CD4-positive, alpha-beta T cell (primary cell): ENCODE results near the gene CSRP2. TPM values are rescaled to one million over a fixed set of nuclear protein-coding genes. Genes with fewer than 3 reads are reported as not detected.

Experiments used
- ATAC-seq: fragments of 200-7000 bp; cut with Tn5 transposase; one replicate; pipeline ENCODE4 v1.10.0; 2022; ENCODE audit warnings: mild to moderate bottlenecking; ENCODE audit not compliant: poor library complexity
- CTCF ChIA-PET: fragments of 350-600 bp; sonication (Branson Sonifier 250); formaldehyde crosslinking; loops from one replicate; lab custom pipeline; 2021; ENCODE audit warnings: antibody characterized with exemption, inconsistent platforms; lab: Charles Lee
- POLR2A ChIA-PET: fragments of 350-600 bp; sonication (Branson Sonifier 250); formaldehyde crosslinking; loops from one replicate; lab custom pipeline; 2021; ENCODE audit warnings: antibody characterized with exemption, inconsistent platforms; lab: Charles Lee
- DNase-seq, 14 experiments: peaks; one replicate each; pipeline ENCODE4 v3.0.0-alpha.2; 2013 to 2020; ENCODE audit warnings: mixed read lengths in 2 of 14
- H3K27ac ChIP-seq, 2 donors: one replicate each; pipeline versions ENCODE4 v1.5.1 to v1.7.0; 2013; ENCODE audit warnings: low read length in 2 of 2, low read depth in 1 of 2, mild to moderate bottlenecking in 1 of 2
- H3K27me3 ChIP-seq, 2 experiments: 1 replicate in 1 of 2; 2 replicates in 1 of 2; pipeline versions ENCODE4 v1.6.1 to v1.7.0; 2013; ENCODE audit warnings: low read length in 2 of 2, control low read depth in 1 of 2, mild to moderate bottlenecking in 1 of 2, moderate library complexity in 1 of 2; ENCODE audit not compliant: insufficient read depth in 2 of 2, control insufficient read depth in 1 of 2
- H3K36me3 ChIP-seq: one replicate; pipeline ENCODE4 v1.6.1; 2013; ENCODE audit warnings: low read length, control low read depth; ENCODE audit not compliant: insufficient read depth
- H3K4me1 ChIP-seq: one replicate; pipeline ENCODE4 v1.6.1; 2013; ENCODE audit warnings: low read length, control low read depth; ENCODE audit not compliant: insufficient read depth
- H3K4me3 ChIP-seq: one replicate; pipeline ENCODE4 v1.5.1; 2013; ENCODE audit warnings: mild to moderate bottlenecking, low read length, moderate library complexity
- H3K9me3 ChIP-seq, 2 experiments: 1 replicate in 1 of 2; 2 replicates in 1 of 2; pipeline versions ENCODE4 v1.6.1 to v1.7.0; 2013; ENCODE audit warnings: low read length in 2 of 2, mild to moderate bottlenecking in 2 of 2, control low read depth in 1 of 2, moderate library complexity in 1 of 2; ENCODE audit not compliant: control insufficient read depth in 1 of 2, insufficient read depth in 1 of 2
- H3K27ac Mint-ChIP-seq: one replicate; pipeline ENCODE4 v1.8.0; 2020; ENCODE audit warnings: mixed read lengths
- H3K27me3 Mint-ChIP-seq: one replicate; pipeline ENCODE4 v1.8.0; 2021; ENCODE audit warnings: mixed read lengths
- H3K36me3 Mint-ChIP-seq: one replicate; pipeline ENCODE4 v1.8.0; 2021; ENCODE audit warnings: low read depth, mixed read lengths
- H3K4me1 Mint-ChIP-seq: one replicate; pipeline ENCODE4 v1.8.0; 2021; ENCODE audit warnings: low read depth, mixed read lengths
- H3K4me3 Mint-ChIP-seq: one replicate; pipeline ENCODE4 v1.8.0; 2020; ENCODE audit warnings: mild to moderate bottlenecking, mixed read lengths
- H3K9me3 Mint-ChIP-seq: one replicate; pipeline ENCODE4 v1.8.0; 2020; ENCODE audit warnings: mixed read lengths
- CTCF ChIP-seq: fragments of 200-600 bp; IDR thresholded peaks from one replicate; pipeline ENCODE4 v1.8.0; 2022; ENCODE audit warnings: antibody characterized with exemption, mild to moderate bottlenecking
- intact Hi-C, 2 experiments: fragments of 100-400 bp; cut with DNase I in 1 of 2; cut with micrococcal nuclease in 1 of 2; formaldehyde crosslinking; loops; one replicate each; pipeline versions ENCODE4 v1.15.1 to v1.9.0; 2023 to 2025; cut with DNase I, micrococcal nuclease
- total RNA-seq, 174 experiments: library from RNA in 2 of 174; stranded (reverse) in 2 of 174; gene quantifications; one replicate each; pipeline ENCODE4 v1.2.3 and lab custom pipeline; 2021 to 2026

The CSRP2 gene
- total RNA-seq, 2 experiments from 2014 or later: not detected

- no peak for ATAC-seq
- Histone ChIP-seq H3K27ac (no peak overlapping the region), H3K27me3 (no peaks in the 10 kb centered on the region), H3K4me1 (no peaks in the 10 kb centered on the region), H3K4me3 (no peak overlapping the region), H3K9me3 (no peaks in the 10 kb centered on the region), H3K36me3 (no peaks in the 10 kb centered on the region)
- H3K27ac Mint-ChIP-seq: no peak overlapping the region
- ChIA-PET POLR2A (no interaction called here), CTCF (no interaction called here)
- H3K4me3 Mint-ChIP-seq: no peak overlapping the region
- intact Hi-C loops: no loop called here
- H3K4me1 Mint-ChIP-seq: no peaks in the 10 kb centered on the region
- no peaks in the 10 kb centered on the region for H3K27me3 Mint-ChIP-seq
- peaks cover 19% of the 10 kb centered on the region for H3K36me3 Mint-ChIP-seq
- no peak for DNase-seq
- no peak for TF ChIP-seq CTCF
- no peaks in the 10 kb centered on the region for H3K9me3 Mint-ChIP-seq
Observed at GRCh38 chr12:76860256-76860655, 18.6 kb downstream of the CSRP2 start.

GRCh38 chr12:76859611-76860010 lies 19.2 kb downstream of the CSRP2 start:
- ChIA-PET POLR2A (no interaction called here), CTCF (no interaction called here)
- no peak for ATAC-seq
- Mint-ChIP-seq H3K27me3 (no peaks in the 10 kb centered on the region), H3K4me3 (no peak overlapping the region), H3K4me1 (no peaks in the 10 kb centered on the region), H3K36me3 (peaks cover 25% of the 10 kb centered on the region), H3K27ac (no peak overlapping the region), H3K9me3 (no peaks in the 10 kb centered on the region)
- Histone ChIP-seq H3K4me1 (no peaks in the 10 kb centered on the region), H3K27me3 (no peaks in the 10 kb centered on the region), H3K27ac (no peak overlapping the region), H3K4me3 (no peak overlapping the region), H3K36me3 (no peaks in the 10 kb centered on the region), H3K9me3 (no peaks in the 10 kb centered on the region)
- intact Hi-C loops: no loop called here
- no peak for TF ChIP-seq CTCF
- DNase-seq: no peak

- Mint-ChIP-seq H3K4me3 (no peak overlapping the region), H3K9me3 (no peaks in the 10 kb centered on the region), H3K4me1 (no peaks in the 10 kb centered on the region), H3K27me3 (no peaks in the 10 kb centered on the region), H3K27ac (no peak overlapping the region), H3K36me3 (peaks cover 57% of the 10 kb centered on the region)
- H3K36me3 ChIP-seq: peaks cover 7% of the 10 kb centered on the region
- H3K9me3 ChIP-seq: no peaks in the 10 kb centered on the region
- DNase-seq (no peak), ATAC-seq (no peak)
- no peak for TF ChIP-seq CTCF
- no peak overlapping the region for H3K27ac ChIP-seq
- no peak overlapping the region for H3K4me3 ChIP-seq
- ChIA-PET POLR2A (no interaction called here), CTCF (no interaction called here)
- no peaks in the 10 kb centered on the region for H3K4me1 ChIP-seq
- H3K27me3 ChIP-seq: no peaks in the 10 kb centered on the region
- intact Hi-C loops: no loop called here
Observed at GRCh38 chr12:76856018-76856644, 22.7 kb downstream of the CSRP2 start.
